Activated CD4-positive, alpha-beta T cell treated with anti-CD3 and anti-CD28 coated beads, Interleukin-2, amount 10 ng/mL, durations not matched to agents 24 days and 14 days (primary cell): Measurements from ENCODE around the gene YJU2. TPM values are rescaled to one million over a fixed set of nuclear protein-coding genes. Genes with fewer than 3 reads are reported as not detected.
A peak's percentile ranks its signal among the peaks of the same experiment; 100 is the strongest.
"Not testable (repeated sequence)": the region's sequence is repeated elsewhere in the genome, so short reads cannot be mapped to it uniquely, and the experiment has no call there.

Source experiments
- DNase-seq: peaks from one replicate; pipeline ENCODE4 v3.0.0; 2022
- H3K27ac Mint-ChIP-seq: one replicate; pipeline ENCODE4 v1.8.0; 2022; ENCODE audit warnings: mild to moderate bottlenecking, mixed read lengths
- H3K27me3 Mint-ChIP-seq: one replicate; pipeline ENCODE4 v1.8.0; 2022; ENCODE audit warnings: mixed read lengths
- H3K36me3 Mint-ChIP-seq: one replicate; pipeline ENCODE4 v1.8.0; 2022; ENCODE audit warnings: low read depth, mild to moderate bottlenecking, mixed read lengths
- H3K4me1 Mint-ChIP-seq: one replicate; pipeline ENCODE4 v1.8.0; 2021; ENCODE audit warnings: mixed read lengths
- H3K4me3 Mint-ChIP-seq: one replicate; pipeline ENCODE4 v1.8.0; 2022; ENCODE audit warnings: mild to moderate bottlenecking, moderate library complexity, mixed read lengths
- H3K9me3 Mint-ChIP-seq: one replicate; pipeline ENCODE4 v1.8.0; 2021; ENCODE audit warnings: mixed read lengths
- intact Hi-C: fragments of 100-400 bp; cut with micrococcal nuclease; formaldehyde crosslinking; loops from one replicate; pipeline ENCODE4 v1.15.1; 2023
- total RNA-seq: library from RNA; stranded (reverse); gene quantifications from 2 replicates; pipeline ENCODE4 v1.2.3, GENCODE V29; 2022

YJU2 gene
- total RNA-seq, 1 donor from 2014 or later = 38.2 TPM

- Mint-ChIP-seq H3K27ac (no peak overlapping the region), H3K4me1 (peaks cover 2% of the 10 kb centered on the region), H3K9me3 (peaks cover 4% of the 10 kb centered on the region), H3K4me3 (no peak overlapping the region), H3K27me3 (no peaks in the 10 kb centered on the region), H3K36me3 (no peaks in the 10 kb centered on the region)
- intact Hi-C loops = no loop called here
- no peak for DNase-seq
Measured at GRCh38 chr19:4216846-4217245, 30.0 kb upstream of the YJU2 start.

GRCh38 chr19:4217429-4218264, 29.2 kb upstream of the YJU2 start:
- Mint-ChIP-seq H3K9me3 (peaks cover 4% of the 10 kb centered on the region), H3K27me3 (no peaks in the 10 kb centered on the region), H3K36me3 (no peaks in the 10 kb centered on the region), H3K4me1 (peaks cover 2% of the 10 kb centered on the region), H3K4me3 (no peak overlapping the region), H3K27ac (no peak overlapping the region)
- intact Hi-C loops = no loop called here
- no peak for DNase-seq

GRCh38 chr19:4218523-4218922, 28.4 kb upstream of the YJU2 start:
- intact Hi-C loops, H3K9me3 Mint-ChIP-seq, H3K4me1 Mint-ChIP-seq, H3K27me3 Mint-ChIP-seq, H3K36me3 Mint-ChIP-seq, DNase-seq, H3K4me3 Mint-ChIP-seq, H3K27ac Mint-ChIP-seq: not testable (repeated sequence)

- Mint-ChIP-seq H3K4me1 (no peaks in the 10 kb centered on the region), H3K27ac (no peak overlapping the region), H3K9me3 (peaks cover 4% of the 10 kb centered on the region), H3K4me3 (no peak overlapping the region), H3K36me3 (no peaks in the 10 kb centered on the region), H3K27me3 (no peaks in the 10 kb centered on the region)
- intact Hi-C loops = no loop called here
- no peak for DNase-seq
Measured at GRCh38 chr19:4220188-4220587, 26.7 kb upstream of the YJU2 start.

- no peaks in the 10 kb centered on the region for H3K9me3 Mint-ChIP-seq
- H3K36me3 Mint-ChIP-seq = no peaks in the 10 kb centered on the region
- H3K27me3 Mint-ChIP-seq = no peaks in the 10 kb centered on the region
- intact Hi-C loops = no loop called here
- no peak overlapping the region for H3K4me3 Mint-ChIP-seq
- no peak overlapping the region for H3K27ac Mint-ChIP-seq
- no peak for DNase-seq
- H3K4me1 Mint-ChIP-seq = peaks cover 6% of the 10 kb centered on the region
Measured at GRCh38 chr19:4224470-4224869, 22.4 kb upstream of the YJU2 start.

- Mint-ChIP-seq H3K4me1 (peaks cover 10% of the 10 kb centered on the region), H3K4me3 (no peak overlapping the region), H3K27ac (peak overlapping the region; percentile 8), H3K9me3 (no peaks in the 10 kb centered on the region), H3K27me3 (no peaks in the 10 kb centered on the region), H3K36me3 (no peaks in the 10 kb centered on the region)
- DNase-seq = no peak
- intact Hi-C loops = no loop called here
Measured at GRCh38 chr19:4225885-4226284, 21.0 kb upstream of the YJU2 start.

- Mint-ChIP-seq H3K4me3 (no peak overlapping the region), H3K36me3 (no peaks in the 10 kb centered on the region), H3K27ac (no peak overlapping the region), H3K4me1 (peaks cover 12% of the 10 kb centered on the region), H3K9me3 (no peaks in the 10 kb centered on the region), H3K27me3 (no peaks in the 10 kb centered on the region)
- DNase-seq = no peak
- intact Hi-C loops = no loop called here
Measured at GRCh38 chr19:4227771-4228170, 19.1 kb upstream of the YJU2 start.

GRCh38 chr19:4228765-4229178, 18.1 kb upstream of the YJU2 start:
- Mint-ChIP-seq H3K9me3 (no peaks in the 10 kb centered on the region), H3K27me3 (no peaks in the 10 kb centered on the region), H3K4me1 (peaks cover 15% of the 10 kb centered on the region), H3K4me3 (no peak overlapping the region), H3K27ac (no peak overlapping the region), H3K36me3 (peaks cover 3% of the 10 kb centered on the region)
- intact Hi-C loops = loop anchor here (1.0 kb wide), 1 partner anchor 19 kb away; the partner anchor contains the start of gene YJU2
- no peak for DNase-seq

- intact Hi-C loops = loop anchor here (1.0 kb wide), 1 partner anchor 18 kb away; the partner anchor contains the start of gene YJU2
- Mint-ChIP-seq H3K9me3 (no peaks in the 10 kb centered on the region), H3K27ac (no peak within 1 kb of the TSS), H3K36me3 (peaks cover 3% of the 10 kb centered on the region), H3K4me1 (peaks cover 15% of the 10 kb centered on the region), H3K27me3 (no peaks in the 10 kb centered on the region), H3K4me3 (no peak within 1 kb of the TSS)
- DNase-seq = peak; percentile 83
Measured at GRCh38 chr19:4229179-4229931, 17.5 kb upstream of the YJU2 start, which contains the start of gene EBI3. TSS of gene EBI3 (plus strand) at chr19:4229523. CDS start at chr19:4229551, 28 bp downstream.

GRCh38 chr19:4230237-4230636, 16.6 kb upstream of the YJU2 start:
- H3K27me3 Mint-ChIP-seq, DNase-seq, H3K27ac Mint-ChIP-seq, H3K36me3 Mint-ChIP-seq, intact Hi-C loops, H3K9me3 Mint-ChIP-seq, H3K4me3 Mint-ChIP-seq: not testable (repeated sequence)
- H3K4me1 Mint-ChIP-seq = peaks cover 15% of the 10 kb centered on the region

- H3K27ac Mint-ChIP-seq, H3K36me3 Mint-ChIP-seq, H3K9me3 Mint-ChIP-seq, intact Hi-C loops, H3K27me3 Mint-ChIP-seq, H3K4me3 Mint-ChIP-seq, DNase-seq: not testable (repeated sequence)
- H3K4me1 Mint-ChIP-seq = peaks cover 12% of the 10 kb centered on the region
Measured at GRCh38 chr19:4231521-4231920, 15.4 kb upstream of the YJU2 start.

GRCh38 chr19:4232139-4232538, 14.7 kb upstream of the YJU2 start:
- H3K4me3 Mint-ChIP-seq, H3K27ac Mint-ChIP-seq, H3K36me3 Mint-ChIP-seq, H3K27me3 Mint-ChIP-seq, H3K9me3 Mint-ChIP-seq, DNase-seq, intact Hi-C loops: not testable (repeated sequence)
- peaks cover 11% of the 10 kb centered on the region for H3K4me1 Mint-ChIP-seq

- no peak overlapping the region for H3K4me3 Mint-ChIP-seq
Measured at GRCh38 chr19:4232614-4233281, 14.1 kb upstream of the YJU2 start.

More at GRCh38 chr19:4232614-4233281, 14.1 kb upstream of the YJU2 start:
- Mint-ChIP-seq H3K9me3 (no peaks in the 10 kb centered on the region), H3K27me3 (no peaks in the 10 kb centered on the region), H3K36me3 (peaks cover 3% of the 10 kb centered on the region), H3K4me1 (peaks cover 11% of the 10 kb centered on the region), H3K27ac (no peak overlapping the region)
- no peak for DNase-seq
- intact Hi-C loops = no loop called here
